GM21515 (cell line): ENCODE measurements around the gene FOSL1.

Experiments used
- ATAC-seq: cut with Tn5 transposase; IDR thresholded peaks from one replicate; pipeline ENCODE4 v1.9.1; 2021; ENCODE audit not compliant: unreplicated experiment

The FOSL1 gene

DNA sequence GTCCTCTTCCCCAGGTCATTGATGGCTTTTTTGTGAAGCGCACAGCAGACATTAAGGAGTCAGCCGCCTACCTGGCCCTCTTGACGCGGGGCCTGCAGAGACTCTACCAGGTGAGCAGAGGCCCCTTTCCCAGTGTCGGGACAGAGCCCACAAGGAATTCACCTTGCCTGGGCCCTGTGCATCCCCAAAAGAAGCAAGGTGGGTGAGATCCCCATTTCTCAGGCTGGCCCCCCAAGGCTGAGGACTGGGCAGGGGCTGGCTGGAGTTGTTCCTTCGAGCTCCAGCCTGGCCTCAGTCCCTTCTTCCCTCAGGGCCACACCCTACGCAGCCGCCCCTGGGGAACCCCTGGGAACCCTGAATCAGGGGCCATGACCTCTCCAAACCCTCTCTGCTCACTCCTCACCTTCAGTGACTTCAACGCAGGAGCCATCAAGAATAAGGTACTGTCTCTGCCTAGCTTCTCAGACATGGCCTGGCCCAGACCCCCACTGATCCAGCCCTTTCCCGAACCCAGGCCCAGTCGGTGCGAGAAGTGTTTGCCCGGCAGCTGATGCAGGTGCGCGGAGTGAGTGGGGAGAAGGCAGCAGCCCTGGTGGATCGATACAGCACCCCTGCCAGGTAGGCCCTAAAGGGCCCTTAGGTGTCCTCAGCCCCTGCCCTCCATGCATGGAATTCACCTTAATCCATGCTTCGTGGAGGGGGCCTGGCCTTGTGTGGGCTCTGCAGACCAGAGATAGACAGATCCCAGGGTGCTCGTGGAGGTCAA is 35.3 kb downstream of the FOSL1 start:
- ATAC-seq = no peak

DNA sequence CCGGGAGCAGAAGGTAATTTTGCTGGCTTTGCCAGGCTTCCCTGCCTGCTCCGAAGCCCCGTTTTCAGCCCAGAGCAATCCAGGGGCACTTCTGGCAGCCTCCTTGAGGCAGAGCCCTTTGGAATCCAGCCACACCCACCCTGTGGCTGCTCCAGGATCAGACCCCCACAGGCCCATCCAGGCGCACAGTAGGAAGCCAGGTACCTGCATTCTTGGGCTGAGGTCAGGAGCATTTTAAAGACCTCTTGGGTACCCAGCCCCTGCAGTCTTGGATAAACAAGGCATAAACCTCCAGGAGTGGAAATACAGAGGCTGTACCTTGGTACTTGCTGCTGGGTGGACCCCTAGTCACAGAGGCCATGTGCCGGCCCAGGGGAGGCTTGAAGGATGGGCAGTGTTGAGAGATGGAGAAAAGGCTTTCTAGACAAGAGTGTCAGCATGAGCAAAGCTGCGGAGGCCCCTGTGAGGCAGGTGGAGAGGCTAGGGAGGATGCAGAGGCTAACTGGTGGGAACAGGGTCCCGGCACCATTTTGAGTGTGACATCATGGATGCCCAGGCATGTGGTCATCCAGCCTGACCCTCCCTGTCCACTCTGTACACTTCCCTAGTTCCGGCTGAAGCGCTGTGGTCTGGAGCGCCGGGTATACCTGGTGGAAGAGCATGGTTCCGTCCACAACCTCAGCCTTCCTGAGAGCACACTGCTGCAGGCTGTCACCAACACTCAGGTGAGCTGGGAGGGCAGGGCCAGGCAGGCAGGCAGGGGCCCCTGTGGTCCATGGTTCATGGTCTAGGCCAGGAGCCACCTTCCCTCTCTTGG is 36.1 kb downstream of the FOSL1 start:
- no peak for ATAC-seq

GRCh38 chr11:65862941-65863888 is 37.0 kb downstream of the FOSL1 start:
- ATAC-seq = no peak

GRCh38 chr11:65862191-65862735 is 37.9 kb downstream of the FOSL1 start:
- ATAC-seq = no peak

- no peak for ATAC-seq
Measured at GRCh38 chr11:65861533-65862183, 38.5 kb downstream of the FOSL1 start.

DNA sequence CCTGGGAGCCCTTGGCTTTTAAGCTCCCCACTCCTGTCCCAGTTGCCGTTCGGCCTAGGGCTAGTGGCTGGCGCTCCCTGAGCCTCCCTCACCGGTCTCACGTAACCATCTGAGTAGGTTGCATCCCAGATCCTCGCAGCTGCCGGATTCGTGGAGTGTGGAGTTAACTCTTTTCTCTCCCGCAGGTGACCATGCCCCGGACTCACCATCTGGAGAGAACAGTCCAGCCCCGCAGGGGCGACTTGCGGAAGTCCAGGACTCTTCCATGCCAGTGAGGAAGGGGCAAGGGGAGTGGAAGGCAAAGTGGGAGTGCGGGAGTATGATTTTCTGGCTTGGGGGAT is 39.1 kb downstream of the FOSL1 start:
- ATAC-seq = no peak

DNA sequence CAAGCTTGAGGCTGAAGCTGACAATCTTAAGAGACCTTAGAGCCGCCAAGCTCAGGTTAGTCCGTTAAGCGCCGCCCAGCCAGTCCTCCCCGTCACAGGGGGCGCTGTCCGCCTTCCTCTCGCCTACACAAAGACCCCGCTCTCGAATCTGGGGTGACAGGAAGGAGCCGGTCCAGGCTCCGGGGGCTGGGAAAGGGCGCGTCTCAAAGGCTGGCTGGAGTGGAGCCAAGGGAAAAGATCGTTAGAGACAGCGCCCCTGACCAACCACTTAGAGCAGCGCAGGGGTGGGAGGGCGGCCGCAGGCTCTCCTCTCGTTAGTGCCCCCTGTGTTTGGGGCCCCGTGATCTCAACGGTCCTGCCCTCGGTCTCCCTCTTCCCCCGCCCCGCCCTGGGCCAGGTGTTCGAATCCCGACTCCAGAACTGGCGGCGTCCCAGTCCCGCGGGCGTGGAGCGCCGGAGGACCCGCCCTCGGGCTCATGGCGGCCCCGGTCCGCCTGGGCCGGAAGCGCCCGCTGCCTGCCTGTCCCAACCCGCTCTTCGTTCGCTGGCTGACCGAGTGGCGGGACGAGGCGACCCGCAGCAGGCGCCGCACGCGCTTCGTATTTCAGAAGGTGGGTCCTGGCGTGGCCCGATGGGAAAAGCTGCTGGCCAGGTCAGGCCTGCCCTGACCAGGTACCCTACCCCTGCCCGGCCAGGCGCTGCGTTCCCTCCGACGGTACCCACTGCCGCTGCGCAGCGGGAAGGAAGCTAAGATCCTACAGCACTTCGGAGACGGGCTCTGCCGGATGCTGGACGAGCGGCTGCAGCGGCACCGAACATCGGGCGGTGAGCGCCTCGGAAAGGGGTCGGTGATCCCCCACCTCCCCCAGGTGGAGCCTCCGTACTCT is 39.7 kb downstream of the FOSL1 start, which contains the start of gene MUS81:
Gene MUS81 (plus strand): TSS at position 156 of the 887 bp plus-strand sequence. CDS start 321 bp downstream, at position 477.
- no peak for ATAC-seq

DNA sequence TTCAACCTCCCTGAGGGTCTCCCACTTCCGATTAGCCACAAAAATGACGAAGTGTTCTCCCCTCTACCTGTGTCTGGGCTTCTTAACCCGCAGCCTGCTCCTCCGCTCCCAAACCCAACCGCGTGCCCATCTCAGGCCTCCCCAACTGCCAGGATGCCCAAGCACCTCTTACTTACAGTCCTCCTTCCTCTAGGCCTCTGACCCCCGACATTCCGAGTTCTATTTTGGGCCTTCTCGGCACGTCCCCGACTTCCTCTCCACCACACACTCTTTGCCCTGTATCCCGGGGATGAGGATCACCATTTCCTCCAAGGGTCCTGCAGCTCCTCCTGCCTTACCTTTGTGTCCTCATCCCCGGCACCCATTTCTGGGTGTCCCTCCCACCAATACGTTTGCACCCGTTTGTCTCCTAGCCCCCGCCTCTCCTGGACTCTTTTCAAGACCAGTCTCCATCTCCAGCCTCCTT is 40.3 kb downstream of the FOSL1 start:
- no peak for ATAC-seq

GRCh38 chr11:65859095-65859811 is 40.9 kb downstream of the FOSL1 start:
- peak; percentile 51 for ATAC-seq

- no peak for ATAC-seq
Measured at GRCh38 chr11:65858681-65859087, 41.5 kb downstream of the FOSL1 start.

GRCh38 chr11:65857853-65858680 is 42.1 kb downstream of the FOSL1 start, which contains the start of gene CFL1:
Gene CFL1, minus strand, starts transcription at chr11:65858180. Its CDS starts 81 bp downstream, at chr11:65858099.
- ATAC-seq = peak; percentile 48

- ATAC-seq = no peak
Measured at GRCh38 chr11:65857500-65857852, 42.7 kb downstream of the FOSL1 start.

GRCh38 chr11:65856689-65857499 is 43.3 kb downstream of the FOSL1 start:
- ATAC-seq = no peak

- ATAC-seq = no peak
Measured at GRCh38 chr11:65855927-65856363, 44.2 kb downstream of the FOSL1 start.

- ATAC-seq = no peak
Measured at GRCh38 chr11:65854852-65855837, 45.0 kb downstream of the FOSL1 start.
